Loucy (cell line): ENCODE results near the gene RNPS1.

Experiments used
- EZH2phosphoT487 ChIP-seq: fragments of 200-600 bp; IDR thresholded peaks from 2 replicates; pipeline ENCODE4 v1.6.1; 2018; ENCODE audit warnings: antibody characterized with exemption, mild to moderate bottlenecking, moderate library complexity, borderline replicate concordance
- TF ChIP-seq, protein P1 (sequence below): fragments of 200-600 bp; sonication (generic); conservative IDR thresholded peaks from 2 replicates; pipeline ENCODE4 v1.5.1; 2014; ENCODE audit warnings: mild to moderate bottlenecking, antibody characterized with exemption, low read length

DNA sequence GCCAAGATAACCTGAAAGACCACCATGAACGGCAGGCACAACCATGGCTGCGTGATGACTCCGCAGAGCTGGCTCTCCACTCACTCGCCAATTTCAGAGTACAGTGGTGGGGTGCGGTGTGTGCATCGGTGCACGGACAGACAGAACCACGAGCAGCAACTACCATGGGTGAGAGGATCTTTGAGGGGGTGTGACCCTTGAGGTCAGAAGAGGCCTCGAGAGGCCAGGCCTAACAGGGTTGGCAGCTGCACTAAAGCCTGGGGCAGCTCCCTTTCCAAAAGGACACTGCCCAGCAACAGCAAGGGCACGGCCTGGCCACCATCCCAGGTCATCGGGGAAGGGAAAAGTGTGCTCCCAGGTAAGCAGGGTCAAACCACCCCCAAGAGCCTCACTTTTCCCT, 14.6 kb downstream of the RNPS1 start:
- TF ChIP-seq, protein P1, sequence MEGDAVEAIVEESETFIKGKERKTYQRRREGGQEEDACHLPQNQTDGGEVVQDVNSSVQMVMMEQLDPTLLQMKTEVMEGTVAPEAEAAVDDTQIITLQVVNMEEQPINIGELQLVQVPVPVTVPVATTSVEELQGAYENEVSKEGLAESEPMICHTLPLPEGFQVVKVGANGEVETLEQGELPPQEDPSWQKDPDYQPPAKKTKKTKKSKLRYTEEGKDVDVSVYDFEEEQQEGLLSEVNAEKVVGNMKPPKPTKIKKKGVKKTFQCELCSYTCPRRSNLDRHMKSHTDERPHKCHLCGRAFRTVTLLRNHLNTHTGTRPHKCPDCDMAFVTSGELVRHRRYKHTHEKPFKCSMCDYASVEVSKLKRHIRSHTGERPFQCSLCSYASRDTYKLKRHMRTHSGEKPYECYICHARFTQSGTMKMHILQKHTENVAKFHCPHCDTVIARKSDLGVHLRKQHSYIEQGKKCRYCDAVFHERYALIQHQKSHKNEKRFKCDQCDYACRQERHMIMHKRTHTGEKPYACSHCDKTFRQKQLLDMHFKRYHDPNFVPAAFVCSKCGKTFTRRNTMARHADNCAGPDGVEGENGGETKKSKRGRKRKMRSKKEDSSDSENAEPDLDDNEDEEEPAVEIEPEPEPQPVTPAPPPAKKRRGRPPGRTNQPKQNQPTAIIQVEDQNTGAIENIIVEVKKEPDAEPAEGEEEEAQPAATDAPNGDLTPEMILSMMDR, result no peak
- no peak for TF ChIP-seq EZH2phosphoT487
